GM12873 (cell line): Measurements from ENCODE around the gene COL13A1.

ENCODE experiments used
- TF ChIP-seq, protein P1 (sequence below): IDR thresholded peaks from 2 replicates; pipeline ENCODE4 v1.5.1; 2012; ENCODE audit warnings: low read depth, mild to moderate bottlenecking, moderate library complexity, low read length, control low read depth; ENCODE audit not compliant: insufficient read depth; ENCODE audit errors: missing control alignments

COL13A1 gene

GRCh38 chr10:69957241-69957885, 155.7 kb downstream of the COL13A1 start:
- TF ChIP-seq, protein P1, sequence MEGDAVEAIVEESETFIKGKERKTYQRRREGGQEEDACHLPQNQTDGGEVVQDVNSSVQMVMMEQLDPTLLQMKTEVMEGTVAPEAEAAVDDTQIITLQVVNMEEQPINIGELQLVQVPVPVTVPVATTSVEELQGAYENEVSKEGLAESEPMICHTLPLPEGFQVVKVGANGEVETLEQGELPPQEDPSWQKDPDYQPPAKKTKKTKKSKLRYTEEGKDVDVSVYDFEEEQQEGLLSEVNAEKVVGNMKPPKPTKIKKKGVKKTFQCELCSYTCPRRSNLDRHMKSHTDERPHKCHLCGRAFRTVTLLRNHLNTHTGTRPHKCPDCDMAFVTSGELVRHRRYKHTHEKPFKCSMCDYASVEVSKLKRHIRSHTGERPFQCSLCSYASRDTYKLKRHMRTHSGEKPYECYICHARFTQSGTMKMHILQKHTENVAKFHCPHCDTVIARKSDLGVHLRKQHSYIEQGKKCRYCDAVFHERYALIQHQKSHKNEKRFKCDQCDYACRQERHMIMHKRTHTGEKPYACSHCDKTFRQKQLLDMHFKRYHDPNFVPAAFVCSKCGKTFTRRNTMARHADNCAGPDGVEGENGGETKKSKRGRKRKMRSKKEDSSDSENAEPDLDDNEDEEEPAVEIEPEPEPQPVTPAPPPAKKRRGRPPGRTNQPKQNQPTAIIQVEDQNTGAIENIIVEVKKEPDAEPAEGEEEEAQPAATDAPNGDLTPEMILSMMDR: no peak

DNA sequence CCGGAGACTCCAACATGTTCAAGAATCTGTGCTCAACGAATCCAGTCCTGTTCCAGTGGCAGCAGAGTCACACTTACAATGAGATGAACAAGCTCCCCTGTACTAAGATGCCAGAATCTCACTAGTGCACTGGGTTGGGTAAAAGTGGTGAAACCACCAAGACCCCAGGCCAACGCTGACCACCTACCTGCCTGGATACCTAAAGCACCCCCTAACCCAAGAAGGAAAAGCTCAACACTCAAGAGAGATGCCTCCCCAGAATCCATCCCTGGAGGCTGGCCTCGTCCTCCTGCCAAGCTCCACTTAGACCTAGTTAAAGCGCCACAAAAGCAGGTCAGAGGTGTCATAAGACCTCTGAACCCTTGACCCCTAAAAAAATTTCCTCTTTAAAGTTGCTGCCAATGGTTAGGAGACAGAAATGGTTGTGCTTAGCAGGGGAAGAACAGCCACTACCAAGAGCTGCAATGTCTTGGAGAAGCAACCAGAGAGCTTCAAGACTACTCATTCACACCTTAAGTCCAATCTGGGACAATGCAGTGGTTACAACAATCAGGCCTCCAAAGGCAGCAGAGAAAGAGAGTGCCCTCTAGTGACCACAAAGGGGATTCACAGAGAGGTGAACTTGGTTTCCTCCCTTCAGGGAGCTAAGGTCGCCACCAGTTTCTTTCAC, 156.3 kb downstream of the COL13A1 start:
- TF ChIP-seq, protein P1: peak; percentile 97

- TF ChIP-seq, protein P1: no peak
Measured at GRCh38 chr10:69958556-69958902, 156.8 kb downstream of the COL13A1 start.

DNA sequence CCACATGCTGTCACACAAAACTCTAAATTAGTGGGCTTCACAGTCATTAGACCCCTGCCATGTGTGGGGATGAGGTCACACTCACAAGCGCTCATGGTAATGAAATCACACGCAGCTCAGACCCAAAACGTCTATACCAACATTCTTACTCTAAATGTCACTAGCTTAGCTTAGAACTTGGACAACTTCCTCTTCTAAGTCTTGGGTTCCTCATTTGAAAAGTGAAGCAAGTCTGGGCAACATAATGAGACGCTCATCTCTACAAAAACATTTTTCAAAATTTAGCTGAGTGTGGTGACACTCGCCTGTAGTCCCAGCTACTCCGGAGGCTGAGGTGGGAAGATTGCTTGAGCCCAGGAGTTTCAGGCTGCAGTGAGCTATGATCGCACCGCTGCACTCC, 158.2 kb downstream of the COL13A1 start:
- TF ChIP-seq, protein P1: no peak

DNA sequence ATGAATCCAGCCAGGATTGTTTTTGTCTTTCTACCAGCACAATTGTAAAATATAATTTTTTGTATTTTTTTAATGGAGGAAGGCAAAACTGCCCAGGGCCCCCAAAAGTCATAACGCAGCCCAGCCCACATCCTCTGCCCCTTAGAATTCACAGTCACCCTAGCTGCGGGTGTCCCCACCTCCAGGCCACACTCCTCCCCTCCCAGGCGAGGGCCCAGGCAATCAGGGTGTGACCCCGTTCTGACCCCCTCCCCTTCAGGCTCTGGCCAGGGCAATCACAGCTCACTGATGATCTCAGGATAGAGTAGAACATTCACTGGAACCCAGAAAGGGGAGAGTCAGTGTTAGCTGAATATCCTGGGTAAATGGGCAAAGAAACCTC, 158.9 kb downstream of the COL13A1 start:
- TF ChIP-seq, protein P1: no peak

DNA sequence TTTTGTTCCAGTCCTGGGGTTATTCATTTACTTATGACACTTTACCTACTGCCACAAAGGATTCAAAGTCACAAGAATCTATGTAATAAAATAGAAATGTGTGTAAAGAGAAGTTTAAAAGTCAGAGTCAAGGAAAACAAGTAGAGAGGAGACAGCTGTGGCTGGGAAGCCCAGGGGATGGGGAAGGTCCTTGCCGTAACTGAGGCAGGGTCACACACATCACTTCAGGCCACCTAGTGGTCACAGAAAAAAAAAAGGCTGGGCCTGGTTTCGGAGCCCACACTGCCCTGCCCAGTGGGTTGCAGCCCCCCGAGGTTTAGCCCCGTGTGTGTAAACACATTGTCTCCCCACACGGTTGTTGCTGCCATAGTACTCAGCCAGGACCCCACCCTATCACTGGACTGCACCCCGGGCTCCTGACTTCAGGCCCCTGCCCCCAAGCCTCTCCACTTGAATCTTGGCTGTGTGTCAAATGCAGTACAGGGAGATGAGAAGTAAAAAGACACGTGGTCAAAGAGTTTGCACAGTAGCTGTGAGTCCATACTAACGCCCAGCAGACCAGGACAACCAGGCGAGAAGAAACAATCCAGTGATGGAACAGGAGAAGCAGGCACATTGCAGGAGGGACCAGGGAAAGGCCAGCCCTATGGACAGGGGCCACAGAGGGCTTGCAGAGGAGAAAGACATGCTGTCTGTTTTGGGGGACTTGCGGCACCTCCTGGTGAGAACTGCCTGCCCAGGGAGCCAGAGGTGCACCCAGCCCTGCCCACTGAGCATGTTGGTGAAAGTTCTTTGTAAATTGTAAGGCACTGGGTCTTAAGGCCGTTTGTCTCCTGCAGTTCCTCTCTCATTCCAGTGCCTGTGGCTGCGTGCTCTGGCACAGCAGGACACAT, 159.5 kb downstream of the COL13A1 start:
- TF ChIP-seq, protein P1: peak; percentile 56
